ENCODE results near the gene LY6G5C.

Gene LY6G5C

DNA sequence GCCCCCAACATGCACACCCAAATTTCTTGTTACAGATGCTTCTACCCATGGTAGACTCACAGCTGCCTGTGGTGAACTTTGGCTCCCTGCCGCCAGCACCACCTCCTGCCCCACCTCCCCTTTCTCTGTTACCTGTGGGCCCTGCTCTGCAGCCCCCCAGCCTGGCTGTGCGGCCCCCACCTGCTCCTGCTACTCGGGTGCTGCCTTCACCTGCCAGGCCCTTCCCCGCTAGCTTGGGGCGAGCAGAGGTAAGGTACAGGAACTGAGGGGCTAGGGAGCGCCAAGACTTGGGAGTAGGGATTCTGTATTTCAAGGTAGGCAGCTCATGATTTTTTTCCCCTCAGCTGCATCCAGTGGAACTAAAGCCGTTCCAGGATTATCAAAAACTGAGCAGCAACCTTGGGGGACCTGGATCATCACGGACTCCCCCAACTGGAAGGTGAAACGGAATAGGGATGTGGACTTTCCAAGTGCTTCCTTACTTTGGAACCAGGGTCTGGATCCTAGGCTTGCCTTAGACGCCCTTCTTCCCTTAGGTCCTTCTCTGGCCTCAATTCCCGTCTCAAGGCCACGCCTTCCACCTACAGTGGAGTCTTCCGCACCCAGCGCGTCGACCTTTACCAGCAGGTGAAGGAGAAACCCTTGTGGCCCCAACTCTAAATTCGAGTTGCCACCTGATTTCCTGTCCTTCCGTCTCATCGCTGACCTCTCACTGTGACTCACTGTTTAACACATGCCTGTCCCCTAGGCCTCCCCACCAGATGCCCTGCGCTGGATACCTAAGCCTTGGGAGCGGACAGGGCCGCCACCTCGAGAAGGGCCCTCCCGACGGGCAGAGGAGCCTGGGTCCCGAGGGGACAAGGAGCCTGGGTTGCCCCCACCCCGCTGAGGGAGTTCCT is 43.9 kb downstream of the LY6G5C start:
- no peak for DNase-seq

DNA sequence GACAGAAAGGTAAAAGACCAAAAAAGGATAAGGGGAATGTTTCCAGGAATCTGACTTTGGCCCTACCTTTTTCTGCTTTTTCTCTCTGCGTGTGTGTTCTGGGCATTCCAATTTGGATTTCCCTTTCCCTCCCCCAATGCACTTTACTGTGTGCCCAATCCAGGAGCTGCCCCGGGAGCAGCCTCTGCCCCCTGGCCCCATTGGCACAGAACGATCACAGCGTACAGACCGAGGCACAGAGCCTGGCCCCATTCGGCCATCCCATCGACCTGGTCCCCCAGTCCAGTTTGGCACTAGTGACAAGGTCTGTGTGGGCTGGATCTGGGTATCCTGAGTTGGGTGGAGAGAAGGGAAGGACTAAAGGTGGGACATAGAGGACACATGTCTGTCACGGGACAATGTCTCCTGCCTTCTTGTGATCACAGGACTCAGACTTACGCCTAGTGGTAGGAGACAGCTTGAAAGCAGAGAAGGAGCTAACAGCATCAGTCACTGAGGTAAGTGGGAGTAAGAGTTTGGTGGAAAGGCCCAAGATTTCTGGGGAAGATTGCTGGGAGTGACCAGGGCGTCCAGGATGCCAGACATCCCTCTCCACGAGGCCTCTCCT is 45.8 kb downstream of the LY6G5C start:
- no peak for DNase-seq

DNA sequence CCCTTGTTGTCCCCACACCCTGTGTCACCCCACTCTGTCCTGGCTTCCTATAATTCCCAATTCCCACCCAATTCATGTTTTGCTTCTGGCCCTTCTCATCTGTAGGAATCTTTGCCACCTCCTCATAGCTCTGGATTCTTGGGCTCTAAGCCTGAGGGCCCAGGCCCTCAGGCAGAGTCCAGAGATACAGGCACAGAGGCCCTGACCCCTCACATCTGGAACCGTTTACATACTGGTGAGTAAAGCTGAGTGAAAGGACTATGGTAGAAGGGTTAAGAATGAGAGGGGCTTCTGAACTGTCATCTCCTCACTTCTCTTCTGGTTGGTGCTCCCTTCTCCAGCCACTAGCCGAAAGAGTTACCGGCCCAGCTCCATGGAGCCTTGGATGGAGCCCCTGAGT is 46.7 kb downstream of the LY6G5C start:
- DNase-seq, result no peak

DNA sequence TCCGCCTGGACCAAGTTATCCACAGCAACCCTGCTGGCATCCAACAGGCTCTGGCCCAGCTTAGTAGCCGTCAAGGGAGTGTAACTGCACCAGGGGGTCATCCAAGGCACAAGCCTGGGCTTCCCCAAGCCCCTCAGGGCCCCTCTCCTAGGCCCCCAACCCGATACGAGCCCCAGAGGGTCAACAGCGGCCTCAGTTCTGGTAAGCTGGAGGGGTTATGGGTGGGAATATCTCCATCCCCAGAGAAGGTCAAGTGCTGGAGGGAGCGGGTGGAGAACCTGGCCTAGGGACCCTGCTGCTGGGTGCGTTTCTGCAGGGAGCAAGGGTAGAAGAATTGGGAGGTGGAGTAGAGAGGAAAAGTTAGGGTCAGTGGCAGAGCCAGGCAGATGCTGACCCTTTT is 47.4 kb downstream of the LY6G5C start:
- no peak for DNase-seq

DNA sequence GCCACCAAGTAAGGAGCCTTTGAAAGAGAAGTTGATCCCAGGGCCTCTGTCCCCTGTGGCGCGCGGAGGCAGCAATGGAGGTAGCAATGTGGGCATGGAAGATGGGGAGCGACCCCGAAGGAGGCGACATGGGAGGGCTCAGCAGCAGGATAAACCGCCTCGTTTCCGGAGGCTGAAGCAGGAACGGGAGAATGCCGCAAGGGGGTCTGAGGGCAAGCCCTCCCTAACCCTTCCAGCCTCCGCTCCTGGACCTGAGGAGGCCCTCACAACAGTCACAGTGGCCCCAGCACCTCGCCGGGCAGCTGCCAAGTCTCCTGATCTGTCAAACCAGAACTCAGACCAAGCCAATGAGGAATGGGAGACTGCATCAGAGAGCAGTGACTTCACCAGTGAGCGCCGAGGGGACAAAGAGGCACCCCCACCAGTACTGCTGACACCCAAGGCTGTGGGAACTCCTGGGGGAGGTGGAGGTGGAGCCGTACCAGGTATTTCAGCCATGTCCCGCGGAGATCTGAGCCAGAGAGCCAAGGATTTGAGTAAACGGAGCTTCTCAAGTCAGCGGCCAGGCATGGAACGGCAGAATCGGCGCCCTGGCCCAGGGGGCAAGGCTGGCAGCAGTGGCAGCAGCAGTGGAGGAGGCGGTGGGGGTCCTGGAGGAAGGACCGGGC is 48.5 kb downstream of the LY6G5C start:
- DNase-seq, result no peak

DNA sequence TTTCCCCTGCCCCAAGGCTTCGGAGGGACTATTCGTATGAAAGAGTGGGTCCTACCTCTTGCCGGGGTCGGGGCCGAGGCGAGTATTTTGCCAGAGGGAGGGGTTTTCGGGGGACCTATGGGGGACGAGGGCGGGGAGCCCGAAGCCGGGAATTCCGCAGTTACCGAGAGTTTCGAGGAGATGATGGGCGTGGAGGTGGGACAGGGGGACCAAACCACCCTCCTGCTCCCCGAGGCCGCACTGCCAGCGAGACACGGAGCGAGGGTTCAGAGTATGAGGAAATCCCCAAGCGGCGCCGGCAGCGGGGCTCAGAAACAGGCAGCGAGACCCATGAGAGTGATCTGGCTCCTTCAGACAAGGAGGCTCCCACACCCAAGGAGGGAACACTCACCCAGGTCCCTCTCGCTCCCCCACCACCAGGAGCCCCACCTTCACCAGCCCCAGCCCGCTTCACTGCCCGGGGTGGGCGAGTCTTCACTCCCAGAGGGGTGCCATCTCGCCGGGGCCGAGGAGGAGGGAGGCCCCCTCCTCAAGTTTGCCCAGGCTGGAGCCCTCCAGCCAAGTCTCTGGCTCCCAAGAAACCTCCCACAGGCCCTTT is 49.1 kb downstream of the LY6G5C start:
- DNase-seq, result no peak

DNA sequence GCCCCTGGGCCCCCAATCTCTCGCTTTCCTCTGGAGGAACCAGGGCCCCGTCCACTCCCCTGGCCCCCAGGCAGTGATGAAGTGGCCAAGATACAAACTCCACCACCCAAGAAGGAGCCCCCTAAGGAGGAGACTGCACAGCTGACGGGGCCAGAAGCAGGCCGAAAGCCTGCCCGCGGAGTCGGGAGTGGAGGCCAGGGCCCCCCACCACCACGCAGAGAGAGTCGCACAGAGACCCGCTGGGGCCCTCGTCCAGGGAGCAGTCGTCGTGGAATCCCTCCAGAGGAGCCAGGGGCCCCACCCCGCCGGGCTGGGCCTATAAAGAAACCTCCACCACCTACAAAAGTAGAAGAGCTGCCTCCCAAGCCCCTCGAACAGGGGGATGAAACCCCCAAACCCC is 49.7 kb downstream of the LY6G5C start:
- DNase-seq, result no peak

DNA sequence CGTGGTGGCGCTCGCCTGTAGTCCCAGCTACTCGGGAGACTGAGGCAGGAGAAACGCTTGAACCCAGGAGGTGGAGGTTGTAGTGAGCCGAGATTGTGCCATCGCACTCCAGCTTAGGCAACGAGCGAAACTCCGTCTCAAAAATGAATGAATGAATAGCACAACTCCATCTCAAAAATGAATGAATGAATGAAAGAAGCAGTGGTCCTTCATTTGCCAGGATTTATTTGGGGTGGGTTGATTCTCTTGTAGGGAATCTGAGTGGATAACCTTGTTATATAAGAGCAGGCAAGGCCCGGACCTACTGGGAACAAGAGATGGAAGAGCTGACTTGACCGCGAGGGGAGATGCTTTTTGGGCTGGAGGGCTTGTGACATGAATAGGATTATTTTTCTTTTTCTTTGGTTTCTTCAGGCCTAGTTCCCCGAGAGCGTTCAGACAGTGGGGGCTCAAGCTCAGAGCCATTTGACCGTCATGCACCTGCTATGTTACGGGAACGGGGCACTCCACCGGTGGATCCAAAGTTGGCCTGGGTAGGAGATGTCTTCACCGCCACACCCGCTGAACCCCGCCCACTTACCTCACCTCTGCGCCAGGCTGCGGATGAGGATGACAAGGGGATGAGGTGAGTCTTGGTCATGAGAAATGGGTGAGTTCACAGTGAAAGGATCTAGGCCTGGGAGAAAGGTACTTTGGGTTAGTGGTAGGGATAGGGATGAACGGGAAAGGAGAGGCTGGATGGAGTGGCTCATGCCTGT is 50.5 kb downstream of the LY6G5C start:
- DNase-seq, result no peak

DNA sequence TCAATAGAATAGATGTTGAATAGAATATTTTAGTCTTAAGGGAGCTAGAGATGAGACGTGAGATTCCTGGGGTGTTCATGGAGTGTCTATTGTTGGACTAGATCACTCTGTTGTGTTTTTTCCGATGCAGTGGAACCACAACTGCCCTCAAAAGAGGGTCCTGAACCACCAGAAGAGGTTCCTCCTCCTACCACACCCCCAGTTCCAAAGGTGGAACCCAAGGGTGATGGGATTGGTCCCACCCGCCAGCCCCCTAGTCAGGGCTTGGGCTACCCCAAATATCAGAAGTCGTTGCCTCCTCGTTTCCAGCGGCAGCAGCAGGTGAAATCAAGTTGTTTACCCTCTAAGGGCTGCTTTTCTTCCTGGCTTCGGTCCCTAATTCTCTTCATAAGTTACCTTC is 51.9 kb downstream of the LY6G5C start:
- no peak for DNase-seq

DNA sequence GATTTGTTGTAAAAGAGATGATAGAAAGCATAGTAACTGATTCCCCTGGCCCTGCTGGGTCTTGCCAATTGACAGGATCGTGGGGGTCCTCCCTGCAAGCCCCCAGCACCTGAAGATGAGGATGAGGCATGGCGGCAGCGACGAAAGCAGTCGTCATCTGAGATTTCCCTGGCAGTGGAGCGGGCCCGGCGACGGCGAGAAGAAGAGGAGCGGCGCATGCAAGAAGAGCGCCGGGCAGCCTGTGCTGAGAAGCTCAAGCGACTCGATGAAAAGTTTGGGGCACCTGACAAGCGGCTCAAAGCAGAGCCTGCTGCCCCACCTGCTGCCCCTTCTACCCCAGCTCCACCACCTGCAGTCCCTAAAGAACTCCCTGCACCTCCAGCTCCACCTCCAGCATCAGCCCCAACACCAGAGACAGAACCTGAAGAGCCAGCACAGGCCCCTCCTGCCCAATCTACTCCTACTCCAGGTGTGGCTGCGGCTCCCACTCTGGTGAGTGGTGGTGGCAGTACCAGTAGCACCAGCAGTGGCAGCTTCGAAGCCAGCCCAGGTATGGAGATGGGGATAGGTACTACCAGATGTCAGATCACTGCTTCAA is 53.1 kb downstream of the LY6G5C start:
- no peak for DNase-seq

DNA sequence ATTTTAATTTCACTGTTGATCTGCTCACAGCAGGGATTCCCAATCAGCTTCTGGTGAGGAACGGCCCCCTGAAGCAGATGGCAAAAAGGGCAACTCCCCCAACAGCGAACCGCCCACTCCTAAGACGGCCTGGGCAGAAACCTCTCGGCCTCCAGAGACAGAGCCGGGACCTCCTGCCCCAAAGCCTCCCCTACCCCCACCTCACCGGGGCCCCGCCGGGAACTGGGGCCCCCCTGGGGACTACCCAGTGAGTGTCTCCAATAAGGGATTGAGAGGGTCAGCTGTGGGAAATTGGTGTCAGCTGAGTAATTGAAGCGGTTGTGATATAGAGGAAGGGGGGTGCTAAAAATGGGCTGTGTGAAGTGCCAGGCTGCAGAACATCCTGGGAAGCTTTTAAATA is 53.9 kb downstream of the LY6G5C start:
- no peak for DNase-seq
